ENCODE measurements around the gene KISS1R.
A peak's percentile ranks its signal among the peaks of the same experiment; 100 is the strongest.

KISS1R gene

GRCh38 chr19:963486-963951 is 46.4 kb downstream of the KISS1R start:
- intact Hi-C loops (cut with DNase I): no loop called here
- peak in 1 of 10 donors; percentile 54 for DNase-seq

DNA sequence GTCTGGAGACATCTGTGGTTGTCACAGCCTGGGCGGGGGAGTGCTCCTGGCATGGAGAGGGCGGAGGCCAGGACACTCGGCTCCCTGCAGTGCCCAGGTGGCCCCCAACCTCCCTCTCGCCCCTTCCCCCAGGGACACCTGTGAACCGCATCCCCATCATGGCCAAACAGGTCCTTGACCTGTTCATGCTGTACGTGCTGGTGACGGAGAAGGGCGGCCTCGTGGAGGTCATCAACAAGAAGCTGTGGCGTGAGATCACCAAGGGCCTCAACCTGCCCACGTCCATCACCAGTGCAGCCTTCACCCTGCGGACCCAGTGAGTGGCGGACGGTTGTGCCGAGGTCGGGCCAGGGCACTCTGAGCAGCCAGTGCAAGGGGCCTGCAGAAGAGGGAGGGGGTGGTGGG is 47.0 kb downstream of the KISS1R start:
- DNase-seq: no peak
- intact Hi-C loops (cut with DNase I): no loop called here

GRCh38 chr19:964761-965694 is 47.9 kb downstream of the KISS1R start:
- intact Hi-C loops (cut with DNase I): no loop called here

GRCh38 chr19:966485-967088 is 49.5 kb downstream of the KISS1R start:
- intact Hi-C loops (cut with DNase I): no loop called here
- DNase-seq: no peak

More at GRCh38 chr19:964761-965694, 47.9 kb downstream of the KISS1R start:
- DNase-seq: no peak

All from posterior cingulate gyrus (tissue), 11 donors.